ENCODE measurements around the gene DEDD2. TPM values are rescaled to one million over a fixed set of nuclear protein-coding genes. Genes with fewer than 3 reads are reported as not detected.

DEDD2 gene
- total RNA-seq, 1 experiment from 2014 or later: 32.7 TPM

GRCh38 chr19:42244347-42245220, 27.1 kb upstream of the DEDD2 start (continued):
- TF ChIP-seq ZBTB33 (IDR thresholded peaks at IDR 0.05; ENCODE audit: extremely low read depth, insufficient replicate concordance, low read length) (peak; percentile 86), JUND (IDR thresholded peaks at IDR 0.05) (no peak), ZFX (IDR thresholded peaks at IDR 0.05) (no peak), ZNF274 (IDR thresholded peaks at IDR 0.05; ENCODE audit: low read depth, low read length) (no peak), MAX (IDR thresholded peaks at IDR 0.05) (peak; percentile 77), POLR2A (IDR thresholded peaks at IDR 0.05; ENCODE audit: borderline replicate concordance, extremely low read depth, insufficient read depth, insufficient read length) (peak; percentile 63), YY1 (IDR thresholded peaks at IDR 0.05; ENCODE audit: extremely low read depth, insufficient replicate concordance, low read depth, low read length) (peak; percentile 26), TCF7L2 (IDR thresholded peaks at IDR 0.05; ENCODE audit: borderline replicate concordance, extremely low read depth, insufficient read depth, insufficient read length) (peak; percentile 84), CTCF (IDR thresholded peaks at IDR 0.05 in 2 of 3, conservative IDR thresholded peaks at IDR 0.05 in 1 of 3; ENCODE audit: borderline replicate concordance in 1 of 3, insufficient read depth in 1 of 3, low read depth in 2 of 3, low read length in 2 of 3) (peak; percentile 51 to 82 (median 65)), EGR1 (IDR thresholded peaks at IDR 0.05; ENCODE audit: low read depth) (peak; percentile 34; the same call in 1 of the 2 replicates)
- TF ChIP-seq, protein P1, sequence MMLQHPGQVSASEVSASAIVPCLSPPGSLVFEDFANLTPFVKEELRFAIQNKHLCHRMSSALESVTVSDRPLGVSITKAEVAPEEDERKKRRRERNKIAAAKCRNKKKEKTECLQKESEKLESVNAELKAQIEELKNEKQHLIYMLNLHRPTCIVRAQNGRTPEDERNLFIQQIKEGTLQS (IDR thresholded peaks at IDR 0.05): no peak
